Fibroblast of lung (primary cell): Measurements from ENCODE around the gene RBM15B. TPM values are rescaled to one million over a fixed set of nuclear protein-coding genes. Genes with fewer than 3 reads are reported as not detected.

ENCODE experiments used
- DNase-seq, 2 donors: peaks; one replicate each; pipeline versions ENCODE4 v3.0.0 to v3.0.0-alpha.2; 2010; ENCODE audit warnings: low read depth in 2 of 2
- H2AFZ ChIP-seq: 2 replicates; pipeline ENCODE4 v1.5.1; 2012; ENCODE audit warnings: low read length, control low read depth, inconsistent platforms
- H3K27ac ChIP-seq: 2 replicates; pipeline ENCODE4 v1.5.1; 2011; ENCODE audit warnings: low read length, control low read depth; ENCODE audit not compliant: insufficient read depth
- H3K27me3 ChIP-seq: 2 replicates; pipeline ENCODE4 v1.5.1; 2011; ENCODE audit warnings: mild to moderate bottlenecking, low read length; ENCODE audit not compliant: control insufficient read depth, insufficient read depth
- H3K36me3 ChIP-seq: 2 replicates; pipeline ENCODE4 v1.5.1; 2011; ENCODE audit warnings: low read length; ENCODE audit not compliant: control insufficient read depth, insufficient read depth
- H3K4me1 ChIP-seq: 2 replicates; pipeline ENCODE4 v1.5.1; 2011; ENCODE audit warnings: low read length; ENCODE audit not compliant: control insufficient read depth, insufficient read depth; ENCODE audit errors: extremely low read depth
- H3K4me2 ChIP-seq: 2 replicates; pipeline ENCODE4 v1.5.1; 2011; ENCODE audit warnings: low read length, control low read depth; ENCODE audit not compliant: insufficient read depth; ENCODE audit errors: extremely low read depth
- H3K4me3 ChIP-seq, 4 experiments: fragments of 200-600 bp in 1 of 4; sonication (generic) in 1 of 4; replicated peaks in 1 of 4; 2 replicates each; pipeline ENCODE4 v1.5.1; 2011 to 2016; ENCODE audit warnings: low read length in 4 of 4, low read depth in 3 of 4, mild to moderate bottlenecking in 3 of 4, control low read depth in 2 of 4, inconsistent platforms in 1 of 4, mixed read lengths in 1 of 4; ENCODE audit not compliant: insufficient read depth in 1 of 4; ENCODE audit errors: control extremely low read depth in 1 of 4
- H3K79me2 ChIP-seq: 2 replicates; pipeline ENCODE4 v1.5.1; 2012; ENCODE audit warnings: mild to moderate bottlenecking, low read length, inconsistent platforms; ENCODE audit not compliant: control insufficient read depth, insufficient read depth
- H3K9ac ChIP-seq: 2 replicates; pipeline ENCODE4 v1.5.1; 2011; ENCODE audit warnings: mild to moderate bottlenecking, low read length, control low read depth; ENCODE audit not compliant: insufficient read depth
- H3K9me3 ChIP-seq: 2 replicates; pipeline ENCODE4 v1.5.1; 2012; ENCODE audit warnings: low read depth, low read length; ENCODE audit not compliant: control insufficient read depth, insufficient read depth
- H4K20me1 ChIP-seq: 2 replicates; pipeline ENCODE4 v1.5.1; 2011; ENCODE audit warnings: low read length; ENCODE audit not compliant: control insufficient read depth, insufficient read depth; ENCODE audit errors: extremely low read depth
- CTCF ChIP-seq, 2 donors: IDR thresholded peaks in 1 of 2; conservative IDR thresholded peaks in 1 of 2; 1 replicate in 1 of 2; 2 replicates in 1 of 2; pipeline ENCODE4 v1.5.1; 2011 to 2012; ENCODE audit warnings: low read length in 2 of 2, control low read depth in 1 of 2, inconsistent platforms in 1 of 2, low read depth in 1 of 2, mild to moderate bottlenecking in 1 of 2
- EZH2 ChIP-seq: IDR thresholded peaks from 2 replicates; pipeline ENCODE4 v1.5.1; 2012; ENCODE audit warnings: low read length, control low read depth, mild to moderate bottlenecking; ENCODE audit errors: missing control alignments
- polyA plus RNA-seq, 2 donors: library from polyadenylated mRNA; depleted of rRNA in 1 of 2; stranded (reverse) in 1 of 2; unstranded in 1 of 2; fragments of >200 nt; gene quantifications; 2 replicates each; pipeline ENCODE4 v1.2.1, GENCODE V29; 2011 to 2012; ENCODE audit warnings: missing spikeins in 1 of 2
- total RNA-seq: library from RNA; depleted of rRNA; stranded (reverse); fragments of >200 nt; gene quantifications from 2 replicates; pipeline ENCODE4 v1.2.1, GENCODE V29; 2014

RBM15B gene
- total and polyA plus RNA-seq, 2 donors (not counting 1 experiment from before 2014, with no cell fraction given): 14.7 to 29.9 TPM

- H4K20me1 ChIP-seq: peaks cover 1% of the 10 kb centered on the region
- TF ChIP-seq EZH2 (no peak), CTCF (conservative IDR thresholded peaks at IDR 0.05 in 1 of 2, IDR thresholded peaks at IDR 0.05 in 1 of 2; ENCODE audit: low read depth in 1 of 2, low read length in 2 of 2) (no peak)
- peaks cover 9% of the 10 kb centered on the region for H3K4me1 ChIP-seq
- no peaks in the 10 kb centered on the region for H3K9me3 ChIP-seq
- H3K27me3 ChIP-seq: no peaks in the 10 kb centered on the region
- no peak overlapping the region for H3K4me2 ChIP-seq
- H3K27ac ChIP-seq: no peak overlapping the region
- H3K4me3 ChIP-seq: no peak overlapping the region
- no peak overlapping the region for H3K9ac ChIP-seq
- no peak overlapping the region for H2AFZ ChIP-seq
- H3K36me3 ChIP-seq: peaks cover 26% of the 10 kb centered on the region
- H3K79me2 ChIP-seq: peaks cover 42% of the 10 kb centered on the region
- DNase-seq: no peak
These were observed 3.5 kb downstream of the RBM15B start for GRCh38 chr3:51394541-51394940.

DNA sequence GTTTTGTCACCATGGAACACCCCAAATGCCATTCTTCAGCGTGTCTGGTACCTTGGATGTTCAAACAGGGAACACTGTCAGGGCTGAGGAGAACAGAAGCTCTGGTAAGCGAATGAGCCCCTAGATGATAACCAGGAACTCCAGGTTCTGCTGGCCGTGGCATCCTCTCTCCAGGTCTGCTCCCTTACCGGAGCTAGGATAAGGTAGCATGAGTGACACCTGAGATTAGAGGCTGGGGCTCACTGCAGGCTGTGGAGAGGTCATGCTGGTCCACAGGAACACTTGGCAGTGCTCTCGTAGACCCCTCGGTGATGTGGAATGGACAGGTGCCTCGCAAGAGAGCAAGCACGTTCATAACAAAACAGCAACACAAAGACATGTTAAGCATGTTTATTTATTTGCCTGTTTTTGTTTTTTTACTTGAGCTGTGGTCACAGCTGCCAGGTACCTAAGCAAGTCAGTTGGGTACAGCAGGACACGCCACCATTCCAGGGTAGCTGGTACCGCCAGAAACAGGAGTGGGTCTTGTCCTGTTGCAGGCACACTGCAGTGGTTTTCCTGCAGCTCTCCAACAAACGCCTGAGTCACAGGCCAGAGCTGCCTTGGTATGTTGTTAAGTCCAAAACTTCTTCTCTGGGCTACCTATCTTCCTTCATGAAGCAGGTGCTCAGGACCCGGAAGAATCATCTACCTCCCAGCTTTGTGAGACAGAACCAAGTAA is 4.6 kb downstream of the RBM15B start:
- Histone ChIP-seq H4K20me1 (no peaks in the 10 kb centered on the region), H3K79me2 (peaks cover 42% of the 10 kb centered on the region)
- TF ChIP-seq EZH2: no peak
- no peak for TF ChIP-seq CTCF (conservative IDR thresholded peaks at IDR 0.05 in 1 of 2, IDR thresholded peaks at IDR 0.05 in 1 of 2; ENCODE audit: low read depth in 1 of 2, low read length in 2 of 2)

GRCh38 chr3:51396401-51396800 is 5.3 kb downstream of the RBM15B start:
- Histone ChIP-seq H2AFZ (no peak overlapping the region), H3K27ac (no peak overlapping the region), H4K20me1 (no peaks in the 10 kb centered on the region), H3K4me2 (no peak overlapping the region), H3K79me2 (peaks cover 42% of the 10 kb centered on the region), H3K4me1 (peaks cover 3% of the 10 kb centered on the region), H3K9ac (no peak overlapping the region), H3K9me3 (no peaks in the 10 kb centered on the region), H3K27me3 (no peaks in the 10 kb centered on the region), H3K36me3 (peaks cover 24% of the 10 kb centered on the region), H3K4me3 (no peak overlapping the region)
- DNase-seq: no peak
- no peak for TF ChIP-seq EZH2
- TF ChIP-seq CTCF (conservative IDR thresholded peaks at IDR 0.05 in 1 of 2, IDR thresholded peaks at IDR 0.05 in 1 of 2; ENCODE audit: low read depth in 1 of 2, low read length in 2 of 2): no peak

More for the DNA sequence above, 4.6 kb downstream of the RBM15B start:
- H3K9me3 ChIP-seq: no peaks in the 10 kb centered on the region
- no peak overlapping the region for H3K27ac ChIP-seq
- no peak overlapping the region for H3K4me3 ChIP-seq
- H3K27me3 ChIP-seq: no peaks in the 10 kb centered on the region
- peaks cover 4% of the 10 kb centered on the region for H3K4me1 ChIP-seq
- no peak overlapping the region for H3K4me2 ChIP-seq
- peak in 1 of 2 donors; percentile 16 for DNase-seq
- no peak overlapping the region for H3K9ac ChIP-seq
- H2AFZ ChIP-seq: no peak overlapping the region
- peaks cover 24% of the 10 kb centered on the region for H3K36me3 ChIP-seq
